ENCODE data around the gene RGL1.

- TF ChIP-seq POLR2A (IDR thresholded peaks at IDR 0.05) = no peak
- TF ChIP-seq, protein P1, sequence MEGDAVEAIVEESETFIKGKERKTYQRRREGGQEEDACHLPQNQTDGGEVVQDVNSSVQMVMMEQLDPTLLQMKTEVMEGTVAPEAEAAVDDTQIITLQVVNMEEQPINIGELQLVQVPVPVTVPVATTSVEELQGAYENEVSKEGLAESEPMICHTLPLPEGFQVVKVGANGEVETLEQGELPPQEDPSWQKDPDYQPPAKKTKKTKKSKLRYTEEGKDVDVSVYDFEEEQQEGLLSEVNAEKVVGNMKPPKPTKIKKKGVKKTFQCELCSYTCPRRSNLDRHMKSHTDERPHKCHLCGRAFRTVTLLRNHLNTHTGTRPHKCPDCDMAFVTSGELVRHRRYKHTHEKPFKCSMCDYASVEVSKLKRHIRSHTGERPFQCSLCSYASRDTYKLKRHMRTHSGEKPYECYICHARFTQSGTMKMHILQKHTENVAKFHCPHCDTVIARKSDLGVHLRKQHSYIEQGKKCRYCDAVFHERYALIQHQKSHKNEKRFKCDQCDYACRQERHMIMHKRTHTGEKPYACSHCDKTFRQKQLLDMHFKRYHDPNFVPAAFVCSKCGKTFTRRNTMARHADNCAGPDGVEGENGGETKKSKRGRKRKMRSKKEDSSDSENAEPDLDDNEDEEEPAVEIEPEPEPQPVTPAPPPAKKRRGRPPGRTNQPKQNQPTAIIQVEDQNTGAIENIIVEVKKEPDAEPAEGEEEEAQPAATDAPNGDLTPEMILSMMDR (IDR thresholded peaks at IDR 0.05) = no peak
Observed at GRCh38 chr1:183871142-183871541, 66.2 kb downstream of the RGL1 start.
